ENCODE measurements around the gene DNAJC4. TPM values are rescaled to one million over a fixed set of nuclear protein-coding genes. Genes with fewer than 3 reads are reported as not detected.

Gene DNAJC4
- total and polyA plus RNA-seq, 9 of the 15 experiments (the other 6 are each of a cell fraction or from before 2014, with no cell fraction given): 4.0 to 32.6 (median 19.9) TPM

DNA sequence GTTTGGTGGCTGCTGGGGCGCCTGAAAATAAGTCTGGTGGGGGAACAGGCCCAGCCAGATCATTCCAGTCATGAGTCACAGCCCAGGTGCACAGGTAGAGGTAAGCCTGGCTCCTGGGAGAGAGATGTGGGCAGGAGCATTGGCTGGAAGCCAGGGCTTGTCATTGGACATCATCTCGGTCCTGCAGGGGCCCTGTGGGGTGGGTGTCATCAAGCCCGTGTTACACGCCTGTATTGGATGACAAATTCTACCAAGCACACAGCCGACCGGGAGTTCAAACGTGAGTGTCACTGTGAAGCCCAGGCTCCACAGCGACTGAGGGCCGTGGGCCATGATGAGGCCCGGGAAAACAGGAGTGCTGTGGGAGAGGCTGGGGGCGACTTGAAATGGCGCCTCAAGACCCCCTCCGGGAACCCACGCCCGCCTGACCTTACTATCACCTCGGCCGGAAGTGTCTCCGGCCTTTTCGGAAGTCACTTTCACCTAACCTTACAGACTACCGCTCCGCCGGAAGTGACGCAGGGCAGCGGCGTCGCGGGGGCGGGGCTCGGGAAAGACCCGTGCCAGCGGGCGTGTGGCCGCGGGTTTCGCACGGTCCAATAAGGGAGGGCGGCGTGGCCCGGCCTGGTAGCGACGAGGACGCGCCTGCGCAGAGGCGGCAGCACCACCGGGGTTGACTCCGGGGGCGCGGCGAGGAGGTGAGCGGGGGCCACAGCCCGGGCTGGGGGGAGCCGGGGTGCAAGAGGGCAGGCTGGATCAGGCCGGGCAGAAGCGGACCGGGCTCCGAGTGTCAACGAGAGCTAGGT, 10.3 kb downstream of the DNAJC4 start, which contains the start of gene FKBP2 (continued):
- TF ChIP-seq, protein P1, sequence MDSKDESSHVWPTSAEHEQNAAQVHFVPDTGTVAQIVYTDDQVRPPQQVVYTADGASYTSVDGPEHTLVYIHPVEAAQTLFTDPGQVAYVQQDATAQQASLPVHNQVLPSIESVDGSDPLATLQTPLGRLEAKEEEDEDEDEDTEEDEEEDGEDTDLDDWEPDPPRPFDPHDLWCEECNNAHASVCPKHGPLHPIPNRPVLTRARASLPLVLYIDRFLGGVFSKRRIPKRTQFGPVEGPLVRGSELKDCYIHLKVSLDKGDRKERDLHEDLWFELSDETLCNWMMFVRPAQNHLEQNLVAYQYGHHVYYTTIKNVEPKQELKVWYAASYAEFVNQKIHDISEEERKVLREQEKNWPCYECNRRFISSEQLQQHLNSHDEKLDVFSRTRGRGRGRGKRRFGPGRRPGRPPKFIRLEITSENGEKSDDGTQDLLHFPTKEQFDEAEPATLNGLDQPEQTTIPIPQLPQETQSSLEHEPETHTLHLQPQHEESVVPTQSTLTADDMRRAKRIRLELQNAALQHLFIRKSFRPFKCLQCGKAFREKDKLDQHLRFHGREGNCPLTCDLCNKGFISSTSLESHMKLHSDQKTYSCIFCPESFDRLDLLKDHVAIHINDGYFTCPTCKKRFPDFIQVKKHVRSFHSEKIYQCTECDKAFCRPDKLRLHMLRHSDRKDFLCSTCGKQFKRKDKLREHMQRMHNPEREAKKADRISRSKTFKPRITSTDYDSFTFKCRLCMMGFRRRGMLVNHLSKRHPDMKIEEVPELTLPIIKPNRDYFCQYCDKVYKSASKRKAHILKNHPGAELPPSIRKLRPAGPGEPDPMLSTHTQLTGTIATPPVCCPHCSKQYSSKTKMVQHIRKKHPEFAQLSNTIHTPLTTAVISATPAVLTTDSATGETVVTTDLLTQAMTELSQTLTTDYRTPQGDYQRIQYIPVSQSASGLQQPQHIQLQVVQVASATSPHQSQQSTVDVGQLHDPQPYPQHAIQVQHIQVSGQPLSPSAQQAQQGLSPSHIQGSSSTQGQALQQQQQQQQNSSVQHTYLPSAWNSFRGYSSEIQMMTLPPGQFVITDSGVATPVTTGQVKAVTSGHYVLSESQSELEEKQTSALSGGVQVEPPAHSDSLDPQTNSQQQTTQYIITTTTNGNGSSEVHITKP (IDR thresholded peaks at IDR 0.05; ENCODE audit: partially characterized antibody): no peak
- TF ChIP-seq, protein P2, sequence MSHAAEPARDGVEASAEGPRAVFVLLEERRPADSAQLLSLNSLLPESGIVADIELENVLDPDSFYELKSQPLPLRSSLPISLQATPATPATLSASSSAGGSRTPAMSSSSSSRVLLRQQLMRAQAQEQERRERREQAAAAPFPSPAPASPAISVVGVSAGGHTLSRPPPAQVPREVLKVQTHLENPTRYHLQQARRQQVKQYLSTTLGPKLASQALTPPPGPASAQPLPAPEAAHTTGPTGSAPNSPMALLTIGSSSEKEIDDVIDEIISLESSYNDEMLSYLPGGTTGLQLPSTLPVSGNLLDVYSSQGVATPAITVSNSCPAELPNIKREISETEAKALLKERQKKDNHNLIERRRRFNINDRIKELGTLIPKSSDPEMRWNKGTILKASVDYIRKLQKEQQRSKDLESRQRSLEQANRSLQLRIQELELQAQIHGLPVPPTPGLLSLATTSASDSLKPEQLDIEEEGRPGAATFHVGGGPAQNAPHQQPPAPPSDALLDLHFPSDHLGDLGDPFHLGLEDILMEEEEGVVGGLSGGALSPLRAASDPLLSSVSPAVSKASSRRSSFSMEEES (CRISPR knock-in tag; IDR thresholded peaks at IDR 0.05): peak; percentile 9; the same call in 1 of the 2 replicates
- TF ChIP-seq, protein P3, sequence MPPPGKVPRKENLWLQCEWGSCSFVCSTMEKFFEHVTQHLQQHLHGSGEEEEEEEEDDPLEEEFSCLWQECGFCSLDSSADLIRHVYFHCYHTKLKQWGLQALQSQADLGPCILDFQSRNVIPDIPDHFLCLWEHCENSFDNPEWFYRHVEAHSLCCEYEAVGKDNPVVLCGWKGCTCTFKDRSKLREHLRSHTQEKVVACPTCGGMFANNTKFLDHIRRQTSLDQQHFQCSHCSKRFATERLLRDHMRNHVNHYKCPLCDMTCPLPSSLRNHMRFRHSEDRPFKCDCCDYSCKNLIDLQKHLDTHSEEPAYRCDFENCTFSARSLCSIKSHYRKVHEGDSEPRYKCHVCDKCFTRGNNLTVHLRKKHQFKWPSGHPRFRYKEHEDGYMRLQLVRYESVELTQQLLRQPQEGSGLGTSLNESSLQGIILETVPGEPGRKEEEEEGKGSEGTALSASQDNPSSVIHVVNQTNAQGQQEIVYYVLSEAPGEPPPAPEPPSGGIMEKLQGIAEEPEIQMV (tag; conservative IDR thresholded peaks at IDR 0.05; ENCODE audit: low read depth): 0 out of 2 replicates have a peak, but pooled peaks have one; percentile 14
- TF ChIP-seq TBL1XR1 (IDR thresholded peaks at IDR 0.05; ENCODE audit: low read length in 2 of 2): peak in 1 of 2 experiments; percentile 34; a peak in 1 of 4 replicates
- TF ChIP-seq SMAD3 (CRISPR knock-in tag; conservative IDR thresholded peaks at IDR 0.05): peak; percentile 69; the same call in 1 of the 2 replicates
- TF ChIP-seq, protein P4, sequence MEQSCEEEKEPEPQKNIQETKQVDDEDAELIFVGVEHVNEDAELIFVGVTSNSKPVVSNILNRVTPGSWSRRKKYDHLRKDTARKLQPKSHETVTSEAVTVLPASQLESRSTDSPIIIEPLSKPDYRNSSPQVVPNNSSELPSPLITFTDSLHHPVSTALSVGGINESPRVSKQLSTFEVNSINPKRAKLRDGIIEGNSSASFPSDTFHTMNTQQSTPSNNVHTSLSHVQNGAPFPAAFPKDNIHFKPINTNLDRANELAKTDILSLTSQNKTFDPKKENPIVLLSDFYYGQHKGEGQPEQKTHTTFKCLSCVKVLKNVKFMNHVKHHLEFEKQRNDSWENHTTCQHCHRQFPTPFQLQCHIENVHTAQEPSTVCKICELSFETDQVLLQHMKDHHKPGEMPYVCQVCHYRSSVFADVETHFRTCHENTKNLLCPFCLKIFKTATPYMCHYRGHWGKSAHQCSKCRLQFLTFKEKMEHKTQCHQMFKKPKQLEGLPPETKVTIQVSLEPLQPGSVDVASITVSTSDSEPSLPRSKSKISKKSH (CRISPR knock-in tag; IDR thresholded peaks at IDR 0.05): no peak
- TF ChIP-seq BRCA1 (IDR thresholded peaks at IDR 0.05): no peak
- TF ChIP-seq BRCA1 (CRISPR knock-in tag; IDR thresholded peaks at IDR 0.05): no peak
- TF ChIP-seq, protein P5, sequence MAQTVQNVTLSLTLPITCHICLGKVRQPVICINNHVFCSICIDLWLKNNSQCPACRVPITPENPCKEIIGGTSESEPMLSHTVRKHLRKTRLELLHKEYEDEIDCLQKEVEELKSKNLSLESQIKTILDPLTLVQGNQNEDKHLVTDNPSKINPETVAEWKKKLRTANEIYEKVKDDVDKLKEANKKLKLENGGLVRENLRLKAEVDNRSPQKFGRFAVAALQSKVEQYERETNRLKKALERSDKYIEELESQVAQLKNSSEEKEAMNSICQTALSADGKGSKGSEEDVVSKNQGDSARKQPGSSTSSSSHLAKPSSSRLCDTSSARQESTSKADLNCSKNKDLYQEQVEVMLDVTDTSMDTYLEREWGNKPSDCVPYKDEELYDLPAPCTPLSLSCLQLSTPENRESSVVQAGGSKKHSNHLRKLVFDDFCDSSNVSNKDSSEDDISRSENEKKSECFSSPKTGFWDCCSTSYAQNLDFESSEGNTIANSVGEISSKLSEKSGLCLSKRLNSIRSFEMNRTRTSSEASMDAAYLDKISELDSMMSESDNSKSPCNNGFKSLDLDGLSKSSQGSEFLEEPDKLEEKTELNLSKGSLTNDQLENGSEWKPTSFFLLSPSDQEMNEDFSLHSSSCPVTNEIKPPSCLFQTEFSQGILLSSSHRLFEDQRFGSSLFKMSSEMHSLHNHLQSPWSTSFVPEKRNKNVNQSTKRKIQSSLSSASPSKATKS (CRISPR knock-in tag; IDR thresholded peaks at IDR 0.05): peak; percentile 14; the same call in 1 of the 2 replicates
- TF ChIP-seq ZNF24 (IDR thresholded peaks at IDR 0.05): no peak
- peak; percentile 96 for TF ChIP-seq POLR2B (IDR thresholded peaks at IDR 0.05; ENCODE audit: low read depth, partially characterized antibody)
- TF ChIP-seq ESRRA (IDR thresholded peaks at IDR 0.05; ENCODE audit: borderline replicate concordance, low read depth): peak; percentile 95
- TF ChIP-seq NFRKB (IDR thresholded peaks at IDR 0.05; ENCODE audit: low read depth): peak; percentile 91
- TF ChIP-seq ZNF830 (CRISPR knock-in tag; IDR thresholded peaks at IDR 0.05): peak; percentile 75; the same call in 1 of the 2 replicates
- TF ChIP-seq, protein P6, sequence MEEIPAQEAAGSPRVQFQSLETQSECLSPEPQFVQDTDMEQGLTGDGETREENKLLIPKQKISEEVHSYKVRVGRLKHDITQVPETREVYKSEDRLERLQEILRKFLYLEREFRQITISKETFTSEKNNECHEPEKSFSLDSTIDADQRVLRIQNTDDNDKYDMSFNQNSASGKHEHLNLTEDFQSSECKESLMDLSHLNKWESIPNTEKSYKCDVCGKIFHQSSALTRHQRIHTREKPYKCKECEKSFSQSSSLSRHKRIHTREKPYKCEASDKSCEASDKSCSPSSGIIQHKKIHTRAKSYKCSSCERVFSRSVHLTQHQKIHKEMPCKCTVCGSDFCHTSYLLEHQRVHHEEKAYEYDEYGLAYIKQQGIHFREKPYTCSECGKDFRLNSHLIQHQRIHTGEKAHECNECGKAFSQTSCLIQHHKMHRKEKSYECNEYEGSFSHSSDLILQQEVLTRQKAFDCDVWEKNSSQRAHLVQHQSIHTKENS (CRISPR knock-in tag; IDR thresholded peaks at IDR 0.05): no peak
